ENCODE results near the gene P3H1. TPM values are rescaled to one million over a fixed set of nuclear protein-coding genes. Genes with fewer than 3 reads are reported as not detected.
"Not testable (repeated sequence)": the region's sequence is repeated elsewhere in the genome, so short reads cannot be mapped to it uniquely, and the experiment has no call there.

P3H1 gene
- total RNA-seq, 1 experiment from 2014 or later: 22.8 TPM

DNA sequence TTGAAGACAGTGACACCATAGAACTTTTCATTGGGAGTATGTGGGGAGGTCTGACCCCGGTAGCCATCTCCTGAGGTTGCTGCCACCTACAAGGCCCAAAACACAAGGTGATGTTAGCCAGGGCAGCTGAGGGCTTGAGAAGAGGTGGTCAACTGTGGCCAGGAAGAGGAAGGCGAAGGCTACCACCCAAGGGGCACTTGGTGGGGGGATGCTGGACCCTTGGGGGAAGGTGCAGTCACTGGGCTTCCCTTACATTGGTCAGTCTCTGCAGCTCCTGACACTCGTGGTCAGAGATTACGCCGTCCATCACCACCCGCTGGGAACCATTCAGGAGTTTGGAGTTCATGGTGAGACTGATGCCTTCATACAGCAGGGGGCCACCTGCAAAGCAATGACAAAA is 14.5 kb downstream of the P3H1 start:
- H3K36me3 ChIP-seq (ENCODE audit: low read depth): 0 out of 2 replicates have a peak, but pooled peaks cover 4% of the 10 kb centered on the region
- no peak for DNase-seq
- no peaks in the 10 kb centered on the region for H3K27me3 ChIP-seq (ENCODE audit: insufficient read depth, low read depth)
- H3K4me2 ChIP-seq: no peak overlapping the region
- H3F3A ChIP-seq (ENCODE audit: insufficient read depth, low read depth): no peaks in the 10 kb centered on the region
- H2AFZ ChIP-seq: no peak overlapping the region
- BruUV-seq (replicated peaks): no TSS peak
- TF ChIP-seq CTCF (conservative IDR thresholded peaks at IDR 0.05) (no peak), EZH2 (IDR thresholded peaks at IDR 0.05; ENCODE audit: low read depth) (no peak)
- ChIA-PET CTCF (no interaction called here), POLR2A (ENCODE audit: unreplicated experiment) (no interaction called here)
- intact Hi-C loops (cut with micrococcal nuclease; ENCODE audit: unreplicated experiment): no loop called here
- H3K27ac ChIP-seq: no peak overlapping the region
- no peaks in the 10 kb centered on the region for H3K4me1 ChIP-seq (replicated peaks; ENCODE audit: insufficient read depth)
- no peak overlapping the region for H3K4me3 ChIP-seq
- no peaks in the 10 kb centered on the region for H3K79me2 ChIP-seq (ENCODE audit: low read depth)
- no peaks in the 10 kb centered on the region for H3K9me3 ChIP-seq (ENCODE audit: insufficient read depth, low read depth)
- no peaks in the 10 kb centered on the region for H3K9me2 ChIP-seq (ENCODE audit: insufficient read depth)
- H4K20me1 ChIP-seq (ENCODE audit: insufficient read depth): no peaks in the 10 kb centered on the region

- intact Hi-C loops (cut with micrococcal nuclease; ENCODE audit: unreplicated experiment): not testable (repeated sequence)
Observed at GRCh38 chr1:42751511-42752070, 15.2 kb downstream of the P3H1 start.

DNA sequence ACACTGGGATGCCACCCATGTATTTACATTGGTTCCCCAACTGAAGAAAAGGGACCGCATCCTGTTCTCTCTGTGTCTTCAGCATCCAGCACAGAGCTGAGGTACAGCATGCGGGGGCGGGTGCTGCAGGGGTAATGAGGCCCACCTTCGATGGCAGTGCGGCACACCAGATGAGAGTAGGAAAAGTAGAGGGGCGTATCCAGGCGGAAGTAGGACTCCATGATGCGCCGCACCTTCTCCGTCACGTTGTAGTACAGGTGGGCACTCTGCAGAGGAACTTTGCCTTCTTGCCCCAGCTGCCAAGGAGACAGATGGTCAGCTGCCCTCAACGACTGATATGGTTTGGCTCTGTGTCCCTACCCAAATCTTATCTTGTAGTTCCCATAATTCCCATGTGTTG is 16.8 kb downstream of the P3H1 start:
- Histone ChIP-seq H3K27ac (no peak overlapping the region), H3F3A (ENCODE audit: insufficient read depth, low read depth) (no peaks in the 10 kb centered on the region), H3K27me3 (ENCODE audit: insufficient read depth, low read depth) (no peaks in the 10 kb centered on the region), H3K4me3 (no peak overlapping the region), H3K36me3 (ENCODE audit: low read depth) (no peaks in the 10 kb centered on the region), H3K4me1 (replicated peaks; ENCODE audit: insufficient read depth) (no peaks in the 10 kb centered on the region), H3K9me3 (ENCODE audit: insufficient read depth, low read depth) (no peaks in the 10 kb centered on the region), H3K9me2 (ENCODE audit: insufficient read depth) (no peaks in the 10 kb centered on the region), H3K4me2 (no peak overlapping the region), H2AFZ (no peak overlapping the region), H4K20me1 (ENCODE audit: insufficient read depth) (no peaks in the 10 kb centered on the region), H3K79me2 (ENCODE audit: low read depth) (no peaks in the 10 kb centered on the region)
- TF ChIP-seq CTCF (conservative IDR thresholded peaks at IDR 0.05): no peak
- TF ChIP-seq EZH2 (IDR thresholded peaks at IDR 0.05; ENCODE audit: low read depth): no peak
- intact Hi-C loops (cut with micrococcal nuclease; ENCODE audit: unreplicated experiment): no loop called here
- ChIA-PET POLR2A (ENCODE audit: unreplicated experiment) (no interaction called here), CTCF (no interaction called here)
- no TSS peak for BruUV-seq (replicated peaks)
- DNase-seq: no peak

More at GRCh38 chr1:42751511-42752070, 15.2 kb downstream of the P3H1 start:
- DNase-seq; POLR2A ChIA-PET (ENCODE audit: unreplicated experiment); H3K4me2 ChIP-seq; H4K20me1 ChIP-seq (ENCODE audit: insufficient read depth); H3K36me3 ChIP-seq (ENCODE audit: low read depth); BruUV-seq (replicated peaks); H3K27ac ChIP-seq; H3K4me1 ChIP-seq (replicated peaks; ENCODE audit: insufficient read depth); CTCF ChIA-PET; H3K9me2 ChIP-seq (ENCODE audit: insufficient read depth); H2AFZ ChIP-seq; H3K9me3 ChIP-seq (ENCODE audit: insufficient read depth, low read depth); H3K79me2 ChIP-seq (ENCODE audit: low read depth); H3K4me3 ChIP-seq; H3K27me3 ChIP-seq (ENCODE audit: insufficient read depth, low read depth); H3F3A ChIP-seq (ENCODE audit: insufficient read depth, low read depth): not testable (repeated sequence)
